ENCODE data around the gene TXNIP.

The TXNIP gene

GRCh38 chr1:145999321-146000024 lies 3.1 kb upstream of the TXNIP start:
- peak overlapping the region; percentile 78 for H3K27ac ChIP-seq
- no peak for TF ChIP-seq ZFX (IDR thresholded peaks at IDR 0.05; ENCODE audit: borderline replicate concordance)
- no peak for TF ChIP-seq CTCF (IDR thresholded peaks at IDR 0.05)

- peak overlapping the region; percentile 91; the same call in 1 of the 2 replicates for H3K27ac ChIP-seq
- TF ChIP-seq ZFX (IDR thresholded peaks at IDR 0.05; ENCODE audit: borderline replicate concordance) = no peak
- no peak for TF ChIP-seq CTCF (IDR thresholded peaks at IDR 0.05)
These were observed 1.3 kb upstream of the TXNIP start for GRCh38 chr1:145997718-145998023.

GRCh38 chr1:145997016-145997717 lies 788 bp upstream of the TXNIP start:
- TF ChIP-seq ZFX (IDR thresholded peaks at IDR 0.05; ENCODE audit: borderline replicate concordance) = no peak
- no peak for TF ChIP-seq CTCF (IDR thresholded peaks at IDR 0.05)
- peak overlapping the region; percentile 91 for H3K27ac ChIP-seq

- TF ChIP-seq ZFX (IDR thresholded peaks at IDR 0.05; ENCODE audit: borderline replicate concordance) (no peak), CTCF (IDR thresholded peaks at IDR 0.05) (no peak)
- H3K27ac ChIP-seq = peak overlapping the region; percentile 91
These were observed 381 bp downstream of the TXNIP start for GRCh38 chr1:145995964-145996432.

GRCh38 chr1:145995148-145995881 lies 1.1 kb downstream of the TXNIP start:
- peak overlapping the region; percentile 91 for H3K27ac ChIP-seq
- TF ChIP-seq CTCF (IDR thresholded peaks at IDR 0.05) (no peak), ZFX (IDR thresholded peaks at IDR 0.05; ENCODE audit: borderline replicate concordance) (no peak)

- H3K27ac ChIP-seq = peak overlapping the region; percentile 91
These were observed 1.8 kb downstream of the TXNIP start for GRCh38 chr1:145994391-145995120.

More at GRCh38 chr1:145994391-145995120, 1.8 kb downstream of the TXNIP start:
- TF ChIP-seq ZFX (IDR thresholded peaks at IDR 0.05; ENCODE audit: borderline replicate concordance) = no peak
- TF ChIP-seq CTCF (IDR thresholded peaks at IDR 0.05) = no peak

Measured in 22Rv1 (cell line).